ENCODE results near the gene SIX3. TPM values are rescaled to one million over a fixed set of nuclear protein-coding genes. Genes with fewer than 3 reads are reported as not detected.

SIX3 gene
- total and polyA plus RNA-seq, 4 experiments from 2014 or later, result not detected

- H3K27me3 Mint-ChIP-seq, result peaks cover 57 to 58% of the 10 kb centered on the region in 2 donors
- no peak for DNase-seq
- peaks cover 29% of the 10 kb centered on the region for H3K27me3 ChIP-seq (ENCODE audit: insufficient read depth, low read length)
- H3K9me3 Mint-ChIP-seq, result no peaks in the 10 kb centered on the region
- H3K9me3 ChIP-seq (ENCODE audit: control insufficient read depth in 1 of 2, low read length in 2 of 2), result no peaks in the 10 kb centered on the region
- no peaks in the 10 kb centered on the region for H3K36me3 ChIP-seq (ENCODE audit: insufficient read depth, low read length)
- H3K4me3 Mint-ChIP-seq, result no peak overlapping the region
- no peaks in the 10 kb centered on the region for H3K36me3 Mint-ChIP-seq
- H3K4me1 ChIP-seq (ENCODE audit: insufficient read depth, low read length), result peaks cover 8% of the 10 kb centered on the region
- no peak overlapping the region for H3K27ac ChIP-seq (ENCODE audit: low read depth, low read length)
- CTCF ChIA-PET (ENCODE audit: partially characterized antibody), result interaction anchor here (1.8 kb wide), 1 partner anchor 54 kb away, joined by 4 read pairs; no protein-coding TSS in a partner anchor
- intact Hi-C loops (cut with micrococcal nuclease), result no loop called here
- H3K4me1 Mint-ChIP-seq, result peaks cover 8 to 19% (median 15%) of the 10 kb centered on the region in 4 donors
- POLR2A ChIA-PET (ENCODE audit: partially characterized antibody), result no interaction called here
- no peak overlapping the region for H3K4me3 ChIP-seq (ENCODE audit: low read length in 2 of 2)
- no peak overlapping the region for H3K27ac Mint-ChIP-seq
Observed at GRCh38 chr2:44926957-44927356, 14.5 kb upstream of the SIX3 start.

- Mint-ChIP-seq H3K4me1 (peaks cover 10 to 27% (median 17%) of the 10 kb centered on the region in 4 donors), H3K36me3 (no peaks in the 10 kb centered on the region), H3K27ac (no peak overlapping the region), H3K9me3 (no peaks in the 10 kb centered on the region), H3K27me3 (peaks cover 61 to 62% of the 10 kb centered on the region in 2 donors), H3K4me3 (peak overlapping the region in 1 of 8 donors; percentile 8)
- H3K9me3 ChIP-seq (ENCODE audit: control insufficient read depth in 1 of 2, low read length in 2 of 2), result no peaks in the 10 kb centered on the region
- H3K4me3 ChIP-seq (ENCODE audit: low read length in 2 of 2), result no peak overlapping the region
- no peak for DNase-seq
- intact Hi-C loops (cut with micrococcal nuclease), result no loop called here
- ChIA-PET CTCF (ENCODE audit: partially characterized antibody) (no interaction called here), POLR2A (ENCODE audit: partially characterized antibody) (no interaction called here)
- no peaks in the 10 kb centered on the region for H3K36me3 ChIP-seq (ENCODE audit: insufficient read depth, low read length)
- no peak overlapping the region for H3K27ac ChIP-seq (ENCODE audit: low read depth, low read length)
- peaks cover 8% of the 10 kb centered on the region for H3K4me1 ChIP-seq (ENCODE audit: insufficient read depth, low read length)
- peaks cover 34% of the 10 kb centered on the region for H3K27me3 ChIP-seq (ENCODE audit: insufficient read depth, low read length)
Observed at GRCh38 chr2:44927985-44928482, 13.5 kb upstream of the SIX3 start.

DNA sequence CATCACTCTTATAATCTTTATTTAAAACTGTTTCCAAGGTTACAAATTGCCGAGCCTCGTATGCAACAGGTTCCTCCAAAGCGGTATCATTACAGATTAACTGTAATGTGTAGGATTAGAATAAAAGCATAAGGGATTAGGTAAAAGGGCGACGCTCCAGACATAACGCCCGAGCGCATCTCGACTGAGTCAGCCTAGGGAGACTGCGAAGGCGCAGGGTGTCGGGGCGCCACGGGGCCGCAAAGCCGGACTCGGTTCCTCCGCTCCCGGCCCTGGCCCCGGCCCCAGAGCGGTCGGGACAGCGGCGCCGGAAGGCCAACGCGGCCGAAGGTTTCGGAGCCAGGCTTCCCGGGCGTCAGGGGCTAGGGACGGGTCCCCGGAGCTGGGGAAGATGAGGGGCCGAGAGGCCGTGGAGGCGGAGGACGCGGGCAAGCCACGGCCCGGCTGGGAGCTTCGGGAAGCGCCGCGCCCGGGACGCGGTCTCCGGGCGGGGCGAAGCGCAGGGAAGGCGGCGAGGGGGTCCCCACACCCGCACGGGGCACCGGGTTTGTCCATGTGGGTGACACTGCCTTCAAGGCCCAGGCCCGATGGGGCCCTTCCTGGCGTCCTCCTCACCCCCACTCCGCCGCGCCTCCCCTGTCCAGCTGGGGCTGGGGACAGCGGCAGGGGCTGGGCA, 12.9 kb upstream of the SIX3 start:
- Histone ChIP-seq H3K4me1 (ENCODE audit: insufficient read depth, low read length) (peaks cover 8% of the 10 kb centered on the region), H3K4me3 (ENCODE audit: low read length in 2 of 2) (no peak overlapping the region), H3K27ac (ENCODE audit: low read depth, low read length) (no peak overlapping the region), H3K36me3 (ENCODE audit: insufficient read depth, low read length) (no peaks in the 10 kb centered on the region), H3K27me3 (ENCODE audit: insufficient read depth, low read length) (peaks cover 36% of the 10 kb centered on the region), H3K9me3 (ENCODE audit: control insufficient read depth in 1 of 2, low read length in 2 of 2) (no peaks in the 10 kb centered on the region)
- no peaks in the 10 kb centered on the region for H3K9me3 Mint-ChIP-seq
- peaks cover 10 to 32% (median 18%) of the 10 kb centered on the region in 4 donors for H3K4me1 Mint-ChIP-seq
- H3K4me3 Mint-ChIP-seq, result peak overlapping the region in 2 of 8 donors; percentile 8 to 25
- peaks cover 60 to 62% of the 10 kb centered on the region in 2 donors for H3K27me3 Mint-ChIP-seq
- no peaks in the 10 kb centered on the region for H3K36me3 Mint-ChIP-seq
- POLR2A ChIA-PET (ENCODE audit: partially characterized antibody), result no interaction called here
- no peak overlapping the region for H3K27ac Mint-ChIP-seq
- intact Hi-C loops (cut with micrococcal nuclease), result no loop called here
- CTCF ChIA-PET (ENCODE audit: partially characterized antibody), result no interaction called here
- no peak for DNase-seq

- Mint-ChIP-seq H3K4me3 (no peak overlapping the region), H3K4me1 (peaks cover 10 to 36% (median 18%) of the 10 kb centered on the region in 4 donors), H3K9me3 (no peaks in the 10 kb centered on the region), H3K27ac (no peak overlapping the region), H3K36me3 (no peaks in the 10 kb centered on the region), H3K27me3 (peaks cover 59 to 60% of the 10 kb centered on the region in 2 donors)
- POLR2A ChIA-PET (ENCODE audit: partially characterized antibody), result no interaction called here
- Histone ChIP-seq H3K27ac (ENCODE audit: low read depth, low read length) (no peak overlapping the region), H3K4me3 (ENCODE audit: low read length in 2 of 2) (no peak overlapping the region), H3K27me3 (ENCODE audit: insufficient read depth, low read length) (peaks cover 32% of the 10 kb centered on the region), H3K9me3 (ENCODE audit: control insufficient read depth in 1 of 2, low read length in 2 of 2) (no peaks in the 10 kb centered on the region), H3K36me3 (ENCODE audit: insufficient read depth, low read length) (no peaks in the 10 kb centered on the region), H3K4me1 (ENCODE audit: insufficient read depth, low read length) (peaks cover 8% of the 10 kb centered on the region)
- CTCF ChIA-PET (ENCODE audit: partially characterized antibody), result interaction anchor here (1.3 kb wide), 1 partner anchor 26 kb away, joined by 3 read pairs; no protein-coding TSS in a partner anchor
- intact Hi-C loops (cut with micrococcal nuclease), result no loop called here
- DNase-seq, result no peak
Observed at GRCh38 chr2:44929159-44929734, 12.3 kb upstream of the SIX3 start.

DNA sequence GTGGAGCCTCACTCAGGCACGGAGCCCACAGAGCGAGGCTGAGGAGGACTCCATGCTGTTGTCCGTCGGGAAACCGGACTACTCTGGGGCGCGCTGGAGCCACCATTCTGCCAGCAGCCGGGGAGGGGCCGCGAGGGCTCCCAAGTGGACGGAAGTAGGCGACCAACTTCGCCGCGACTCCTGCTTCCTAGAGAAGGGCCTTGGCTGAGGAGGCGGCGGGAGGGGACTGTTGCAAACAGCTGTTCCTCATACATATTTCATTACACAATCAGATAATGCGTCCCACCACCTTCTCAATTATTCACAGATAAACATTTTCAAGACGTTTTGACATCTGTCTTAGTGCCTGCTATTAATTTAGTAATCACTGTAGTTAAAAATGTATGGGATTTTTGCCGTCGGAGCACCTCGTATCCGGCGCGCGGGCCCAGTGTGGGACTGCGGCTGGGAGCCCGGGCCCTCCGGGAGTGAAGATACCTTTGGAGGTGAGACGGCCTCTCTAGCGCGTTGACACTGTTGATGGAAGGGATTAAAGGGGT, 11.7 kb upstream of the SIX3 start:
- intact Hi-C loops (cut with micrococcal nuclease), result no loop called here
- Histone ChIP-seq H3K27ac (ENCODE audit: low read depth, low read length) (no peak overlapping the region), H3K27me3 (ENCODE audit: insufficient read depth, low read length) (peaks cover 32% of the 10 kb centered on the region), H3K4me1 (ENCODE audit: insufficient read depth, low read length) (peaks cover 8% of the 10 kb centered on the region), H3K9me3 (ENCODE audit: control insufficient read depth in 1 of 2, low read length in 2 of 2) (no peaks in the 10 kb centered on the region), H3K4me3 (ENCODE audit: low read length in 2 of 2) (no peak overlapping the region), H3K36me3 (ENCODE audit: insufficient read depth, low read length) (no peaks in the 10 kb centered on the region)
- Mint-ChIP-seq H3K4me1 (peaks cover 10 to 40% (median 18%) of the 10 kb centered on the region in 4 donors), H3K36me3 (no peaks in the 10 kb centered on the region), H3K4me3 (peak overlapping the region in 6 of 8 donors; percentile 10 to 56 (median 35)), H3K9me3 (no peaks in the 10 kb centered on the region), H3K27me3 (peaks cover 59 to 61% of the 10 kb centered on the region in 2 donors), H3K27ac (no peak overlapping the region)
- DNase-seq, result no peak
- ChIA-PET CTCF (ENCODE audit: partially characterized antibody) (interaction anchor here (1.3 kb wide), 1 partner anchor 25 kb away, joined by 3 read pairs; no protein-coding TSS in a partner anchor), POLR2A (ENCODE audit: partially characterized antibody) (no interaction called here)

- Mint-ChIP-seq H3K27me3 (peaks cover 54 to 55% of the 10 kb centered on the region in 2 donors), H3K27ac (no peak overlapping the region), H3K4me1 (peaks cover 10 to 40% (median 18%) of the 10 kb centered on the region in 4 donors), H3K4me3 (peak overlapping the region in 5 of 8 donors; percentile 15 to 72 (median 33)), H3K9me3 (no peaks in the 10 kb centered on the region), H3K36me3 (no peaks in the 10 kb centered on the region)
- CTCF ChIA-PET (ENCODE audit: partially characterized antibody), result interaction anchor here (1.3 kb wide), 1 partner anchor 25 kb away, joined by 3 read pairs; no protein-coding TSS in a partner anchor
- H3K27me3 ChIP-seq (ENCODE audit: insufficient read depth, low read length), result peaks cover 32% of the 10 kb centered on the region
- no peak for DNase-seq
- POLR2A ChIA-PET (ENCODE audit: partially characterized antibody), result no interaction called here
- intact Hi-C loops (cut with micrococcal nuclease), result no loop called here
- peaks cover 8% of the 10 kb centered on the region for H3K4me1 ChIP-seq (ENCODE audit: insufficient read depth, low read length)
- no peak overlapping the region for H3K27ac ChIP-seq (ENCODE audit: low read depth, low read length)
- no peak overlapping the region for H3K4me3 ChIP-seq (ENCODE audit: low read length in 2 of 2)
- no peaks in the 10 kb centered on the region for H3K9me3 ChIP-seq (ENCODE audit: control insufficient read depth in 1 of 2, low read length in 2 of 2)
- H3K36me3 ChIP-seq (ENCODE audit: insufficient read depth, low read length), result no peaks in the 10 kb centered on the region
Observed at GRCh38 chr2:44930274-44931197, 11.0 kb upstream of the SIX3 start.

Measured in CD4-positive, alpha-beta memory T cell (primary cell).